AG08395 (cell line): Measurements from ENCODE around the gene MARCHF3.
"Not testable (repeated sequence)": the region's sequence is repeated elsewhere in the genome, so short reads cannot be mapped to it uniquely, and the experiment has no call there.

Experiments
- DNase-seq: peaks from one replicate; pipeline ENCODE4 v3.0.0; 2012; ENCODE audit warnings: mixed read lengths, low spot score

The MARCHF3 gene

DNA sequence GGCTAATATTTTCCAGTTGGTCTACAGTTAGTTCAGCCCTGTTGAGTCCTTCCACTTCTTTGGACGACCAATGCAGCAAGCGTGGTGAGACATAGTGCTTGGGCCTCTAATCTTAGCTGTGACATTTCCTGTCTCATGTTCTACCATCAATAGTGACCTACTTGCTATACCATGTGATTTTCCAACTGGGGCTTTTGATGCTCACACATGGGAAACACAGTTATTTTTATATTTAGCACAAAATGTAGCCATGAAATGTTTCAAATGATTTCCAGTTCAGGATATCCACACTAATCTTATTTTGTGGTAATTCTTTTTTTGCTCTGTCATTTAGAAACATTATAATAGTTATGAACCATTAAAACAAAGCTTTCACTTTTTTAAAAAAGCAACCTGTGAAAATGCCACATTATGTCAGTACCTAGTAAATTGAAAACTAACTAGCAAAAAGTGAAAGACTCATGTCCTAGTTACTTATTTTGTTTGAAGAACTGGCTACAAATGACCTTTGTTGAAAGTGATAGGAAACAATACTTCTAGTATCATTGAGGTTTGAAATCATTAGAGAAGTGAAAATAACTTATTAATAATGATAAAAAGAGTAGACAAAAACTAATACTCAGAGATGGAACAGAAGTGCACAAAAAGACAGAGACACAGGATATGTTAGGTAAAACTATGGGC, 18.3 kb downstream of the MARCHF3 start:
- no peak for DNase-seq

DNA sequence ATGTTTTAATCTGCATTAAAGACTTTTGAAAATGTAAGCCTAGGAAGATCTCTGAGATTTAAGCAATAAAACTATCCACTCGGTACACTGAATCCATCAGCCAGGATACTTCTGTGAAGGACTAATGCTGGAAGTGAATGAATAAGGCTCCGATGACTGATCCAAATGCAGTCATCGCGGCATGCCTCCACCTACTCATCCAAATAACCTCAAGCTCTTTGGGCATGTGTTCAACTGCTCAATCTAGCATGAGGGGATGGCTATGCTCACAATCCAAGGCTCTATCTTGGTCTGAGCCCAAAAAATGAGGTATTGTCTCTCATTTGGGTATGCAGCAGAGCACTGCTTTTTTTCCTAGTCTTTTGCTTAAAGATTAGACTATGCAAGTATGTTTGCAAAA, 19.2 kb downstream of the MARCHF3 start:
- peak; percentile 82 for DNase-seq

DNA sequence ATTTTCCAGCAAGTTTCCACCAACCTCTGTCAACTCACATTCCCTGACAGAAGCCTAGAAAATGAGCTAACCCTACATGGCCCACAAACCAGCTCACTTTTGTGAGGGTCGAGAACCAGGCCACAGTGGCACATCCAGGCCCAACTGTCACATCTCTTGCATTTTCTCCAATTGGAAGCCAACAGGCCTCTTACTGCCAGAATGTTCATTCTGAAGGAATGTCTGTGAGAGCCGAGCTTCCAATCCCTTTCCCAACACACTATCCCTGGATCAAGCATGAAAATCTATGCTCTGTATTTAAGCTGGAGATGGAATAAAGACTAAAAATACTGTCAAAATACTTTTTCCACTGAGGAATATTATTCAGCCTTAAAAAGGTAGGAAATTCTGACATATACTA, 20.0 kb downstream of the MARCHF3 start:
- DNase-seq: peak; percentile 29

DNA sequence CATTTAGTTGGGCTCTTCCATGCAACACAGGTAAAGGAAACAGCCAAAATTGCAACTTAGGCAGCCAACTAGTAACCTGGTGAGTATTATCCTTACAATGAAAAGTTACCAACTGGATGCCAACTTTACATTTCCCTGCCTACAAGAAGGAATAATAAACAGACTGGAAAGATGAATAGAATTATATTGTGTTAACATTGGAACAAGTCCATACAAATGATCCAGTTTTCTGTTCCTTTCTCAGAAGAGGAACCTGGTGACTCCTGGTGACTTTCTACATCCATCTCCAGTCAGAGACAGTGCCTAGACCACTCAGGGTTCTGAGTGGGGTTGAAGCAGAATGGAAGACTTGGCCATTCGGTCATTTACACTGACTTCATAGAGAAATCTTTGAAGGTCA, 20.6 kb downstream of the MARCHF3 start:
- no peak for DNase-seq

DNA sequence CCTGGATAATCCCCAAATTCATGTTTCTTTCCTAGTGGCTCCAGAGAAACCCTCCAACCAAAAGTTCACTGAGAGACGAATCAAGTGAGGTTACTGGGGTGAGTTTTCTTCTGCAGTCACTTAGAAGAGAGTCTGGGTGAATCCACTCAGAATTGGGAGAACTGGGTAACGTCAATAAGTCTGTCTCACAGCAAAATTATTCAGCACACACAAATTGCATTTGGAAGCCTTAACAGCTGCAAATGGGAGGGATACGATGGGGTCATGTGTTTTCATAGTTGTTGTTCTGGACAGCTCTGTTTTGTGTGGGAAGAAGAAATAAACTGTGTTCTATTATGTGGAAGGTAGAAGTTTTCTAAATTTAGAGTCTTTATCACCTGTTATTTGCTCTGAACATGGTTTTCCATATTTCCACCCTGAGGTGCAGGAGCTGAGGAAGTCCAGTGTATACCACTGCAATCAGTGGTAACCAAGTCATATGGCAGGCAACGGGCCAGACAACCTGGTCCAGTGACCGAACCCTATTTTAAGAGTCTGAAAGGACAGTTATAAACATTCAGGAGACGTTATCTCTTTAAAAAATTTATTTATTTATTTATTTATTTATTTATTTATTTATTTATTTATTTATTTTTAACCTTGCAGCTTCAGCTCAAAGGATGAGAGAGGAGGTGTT, 21.9 kb downstream of the MARCHF3 start:
- DNase-seq: no peak

DNA sequence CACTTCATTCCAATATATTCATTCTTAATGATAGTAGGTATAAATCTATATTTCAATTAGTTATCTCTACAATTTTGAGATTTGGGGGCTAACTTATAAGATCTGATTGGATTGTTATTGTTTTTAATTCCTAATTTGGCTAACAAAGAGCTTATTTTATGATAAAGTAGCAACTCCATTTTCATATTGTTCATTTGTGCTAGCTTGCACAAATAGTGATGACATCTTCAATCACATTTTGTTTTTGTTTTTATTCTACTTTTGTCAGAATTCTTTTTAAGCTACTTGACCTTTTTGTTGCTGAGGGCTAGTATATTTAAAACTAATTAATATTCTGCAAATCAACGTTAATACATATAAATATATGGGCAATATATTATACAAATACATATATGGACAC, 22.8 kb downstream of the MARCHF3 start:
- DNase-seq: no peak

DNA sequence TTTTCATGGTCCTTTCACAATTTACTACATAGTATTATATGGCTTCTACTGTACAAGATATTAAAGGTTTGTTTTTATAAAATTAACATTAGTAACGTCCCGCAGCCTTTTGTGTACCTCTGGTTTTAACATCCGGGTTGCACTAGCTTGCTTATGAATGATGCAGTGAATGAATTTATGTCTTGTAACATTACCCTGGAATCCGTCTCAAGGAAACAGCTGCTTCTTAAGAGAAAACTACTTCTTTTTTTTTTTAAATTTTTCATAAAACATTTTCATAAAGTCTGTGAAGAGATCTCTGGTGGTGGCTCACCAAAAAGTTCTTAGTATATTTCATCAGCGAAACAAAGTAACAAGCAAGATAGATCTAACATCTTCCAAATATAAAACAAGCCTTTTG, 23.6 kb downstream of the MARCHF3 start:
- no peak for DNase-seq

DNA sequence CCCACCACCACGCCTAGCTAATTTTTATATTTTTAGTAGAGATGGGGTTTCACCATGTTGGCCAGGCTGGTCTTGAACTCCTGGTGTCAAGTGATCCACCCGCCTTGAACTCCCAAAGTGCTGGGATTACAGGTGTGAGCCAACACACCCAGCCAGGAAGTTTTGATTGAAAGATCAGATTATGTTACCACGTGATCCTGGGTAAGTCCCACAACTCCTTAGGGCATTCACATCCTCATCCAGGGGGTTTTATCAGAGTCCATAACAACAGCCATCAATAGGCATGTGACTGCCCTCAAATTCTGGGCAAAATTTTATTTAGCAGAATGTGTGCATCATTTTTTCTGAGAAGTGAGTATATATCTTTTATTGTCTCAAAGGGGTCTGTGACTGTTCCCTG, 25.1 kb downstream of the MARCHF3 start:
- not testable (repeated sequence) for DNase-seq

DNA sequence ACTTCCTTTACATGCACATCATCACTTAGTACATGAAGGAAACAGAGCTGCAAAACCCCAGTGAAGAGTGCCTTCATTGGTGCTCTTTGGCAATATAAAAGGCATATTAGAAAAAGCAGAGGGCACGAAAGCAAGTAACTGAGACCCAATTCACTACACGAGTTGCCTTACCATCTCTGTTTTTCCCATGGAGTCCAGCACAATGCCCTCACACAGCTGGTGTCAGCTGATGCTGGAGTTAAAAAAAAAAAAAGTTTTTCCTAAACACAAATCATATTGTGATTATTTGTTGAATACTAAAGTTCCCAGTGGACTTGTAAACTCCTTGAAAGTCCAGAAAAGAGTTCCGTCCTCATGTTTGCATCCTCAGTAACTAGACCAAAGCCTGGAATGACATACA, 25.6 kb downstream of the MARCHF3 start:
- DNase-seq: no peak

DNA sequence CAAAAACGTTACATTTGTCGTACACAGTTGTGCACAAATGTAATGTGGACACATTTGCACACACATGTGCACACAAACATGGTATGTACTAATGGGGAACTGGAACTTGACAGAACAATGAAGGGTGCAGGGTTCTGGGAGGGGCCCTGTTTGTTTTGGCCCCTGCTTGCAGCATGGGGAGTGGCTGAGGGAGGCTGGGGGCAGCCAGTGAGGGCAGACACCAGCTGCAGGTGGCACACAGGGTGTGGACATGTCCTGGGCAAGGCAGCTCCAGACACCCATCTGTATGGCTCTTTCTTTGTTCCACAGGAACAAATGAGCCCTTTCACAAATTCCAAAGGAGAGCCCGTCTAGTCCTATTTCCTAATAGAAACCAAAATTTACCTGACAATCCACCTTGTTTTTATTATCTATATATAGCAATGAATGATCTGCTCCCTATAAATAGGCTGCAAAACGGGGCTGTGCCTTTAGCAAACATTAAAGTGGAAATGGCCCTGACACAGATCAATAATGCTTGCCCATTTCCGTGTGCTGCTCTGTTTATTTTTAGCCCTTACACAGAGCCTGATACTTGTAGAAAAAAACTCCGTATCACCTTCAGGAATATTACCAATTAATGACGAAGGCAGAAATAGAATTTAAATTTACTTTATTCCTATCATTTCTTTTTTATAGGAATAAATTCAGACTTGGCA, 26.4 kb downstream of the MARCHF3 start:
- DNase-seq: no peak

DNA sequence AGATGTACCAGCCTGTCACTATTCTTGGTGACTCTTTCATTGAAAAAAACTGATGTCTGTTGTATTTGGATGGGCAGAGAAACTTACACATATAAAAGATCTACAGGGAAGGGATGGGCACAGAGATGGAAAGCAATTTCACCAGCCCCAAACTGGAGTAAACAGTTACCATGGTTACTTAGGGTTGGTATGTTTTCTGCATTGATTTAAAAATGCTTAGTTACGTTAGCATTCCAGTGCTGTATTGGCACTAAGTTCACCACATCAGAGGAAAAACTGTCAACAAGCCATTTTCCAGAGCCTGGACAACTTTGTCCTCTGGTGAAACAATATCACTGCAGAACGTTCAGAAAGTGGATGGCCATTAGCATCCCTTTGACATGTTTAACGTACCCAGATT, 28.0 kb downstream of the MARCHF3 start:
- DNase-seq: peak; percentile 55

DNA sequence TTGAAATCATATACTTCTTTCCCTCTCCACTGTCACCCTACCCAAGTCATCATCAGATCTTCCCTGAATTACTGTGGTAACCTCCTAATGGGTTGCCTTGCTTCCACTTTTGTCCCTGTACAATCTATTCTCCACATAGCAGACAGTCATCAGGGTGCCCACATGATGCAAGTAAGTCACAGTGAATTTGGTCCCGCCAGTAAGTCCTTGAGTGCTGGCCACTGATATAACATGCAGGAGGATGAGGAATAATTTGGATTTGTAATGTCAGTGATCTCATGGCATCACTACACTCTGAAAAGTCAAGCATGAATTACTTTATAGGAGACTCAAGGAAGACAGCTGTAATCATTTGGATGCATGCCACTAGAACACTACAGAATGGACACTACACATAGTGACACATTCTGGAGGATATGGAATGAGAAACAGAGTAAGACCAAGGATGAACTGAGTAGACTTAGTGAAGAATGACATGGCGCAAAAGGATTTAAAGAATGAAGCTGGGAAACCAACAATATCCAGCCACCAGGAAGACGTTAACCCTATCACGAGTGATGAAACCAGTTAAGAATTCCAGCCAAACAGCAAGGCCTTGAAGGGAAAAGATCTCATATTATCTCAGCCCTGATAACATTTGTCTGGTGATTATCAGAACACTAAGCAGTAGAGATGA, 28.6 kb downstream of the MARCHF3 start:
- DNase-seq: peak; percentile 84

DNA sequence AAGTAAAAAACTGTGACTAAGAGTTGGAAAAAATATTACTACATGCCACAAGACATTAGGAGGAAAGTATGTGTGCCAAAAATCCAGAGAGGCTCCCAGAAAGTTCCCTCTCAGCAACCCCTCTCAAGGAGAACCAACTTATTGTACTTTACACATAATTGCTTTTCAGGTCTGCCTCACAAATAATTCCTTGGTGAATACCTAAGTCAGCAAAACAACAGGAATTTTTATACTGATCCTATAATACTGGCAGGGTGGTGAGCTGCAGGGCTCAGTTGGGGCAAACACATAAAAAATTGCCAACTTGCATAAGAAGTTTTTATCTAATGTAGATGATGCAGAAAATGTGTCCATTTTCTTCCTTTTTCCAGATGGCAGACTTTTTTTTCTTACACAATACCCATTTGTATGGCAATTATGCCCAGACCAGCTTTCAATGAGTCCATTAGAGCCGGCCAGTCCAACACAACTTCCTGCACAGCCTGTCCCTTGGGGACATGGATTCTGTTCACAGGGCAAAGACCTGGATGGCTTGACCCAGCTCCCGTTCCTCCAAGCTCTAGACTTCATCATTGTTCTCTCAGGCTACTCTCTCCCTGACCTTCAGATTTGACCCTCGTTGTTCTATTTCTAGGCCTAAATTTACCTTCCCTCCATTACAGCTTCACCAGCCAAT, 31.3 kb downstream of the MARCHF3 start:
- no peak for DNase-seq

DNA sequence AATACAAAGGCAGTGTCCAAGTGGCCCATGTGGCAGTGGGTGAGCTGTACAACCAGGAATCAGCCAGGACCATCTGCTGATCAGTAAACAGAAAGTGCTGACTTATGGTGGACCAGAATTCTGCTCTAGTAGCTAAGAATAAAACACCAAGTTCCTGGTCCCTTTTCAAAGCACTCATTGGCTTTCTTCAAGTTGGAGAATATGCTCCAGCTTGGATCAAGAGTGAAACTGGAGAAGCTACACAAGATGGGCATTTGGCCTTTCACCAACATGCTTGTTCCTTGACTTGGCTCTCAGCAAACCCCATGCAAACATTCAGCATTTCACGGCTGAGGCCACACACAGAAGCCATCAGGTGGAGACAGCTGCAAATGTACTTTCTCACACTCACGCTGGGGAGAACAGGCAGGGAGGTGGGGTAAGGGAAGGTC, 32.1 kb downstream of the MARCHF3 start:
- DNase-seq: no peak

DNA sequence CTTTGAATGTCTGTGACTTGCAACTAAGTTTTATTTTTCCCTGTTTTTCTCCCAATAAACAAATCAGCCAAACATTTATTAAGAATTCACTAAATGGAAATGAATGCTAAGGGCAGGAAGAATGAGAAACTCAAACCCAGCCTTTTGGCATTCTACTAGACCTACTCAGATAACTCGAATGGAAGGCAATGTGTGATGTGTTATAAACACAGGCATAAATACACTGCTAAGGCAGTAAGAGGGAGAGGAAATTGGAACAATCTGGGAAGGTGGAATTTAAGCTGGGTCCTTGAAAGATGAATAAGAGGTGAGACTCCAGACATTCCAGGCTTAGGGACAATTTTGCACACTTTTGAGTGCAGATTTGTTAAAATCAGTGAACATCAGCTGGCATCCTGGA, 34.7 kb downstream of the MARCHF3 start:
- DNase-seq: no peak

DNA sequence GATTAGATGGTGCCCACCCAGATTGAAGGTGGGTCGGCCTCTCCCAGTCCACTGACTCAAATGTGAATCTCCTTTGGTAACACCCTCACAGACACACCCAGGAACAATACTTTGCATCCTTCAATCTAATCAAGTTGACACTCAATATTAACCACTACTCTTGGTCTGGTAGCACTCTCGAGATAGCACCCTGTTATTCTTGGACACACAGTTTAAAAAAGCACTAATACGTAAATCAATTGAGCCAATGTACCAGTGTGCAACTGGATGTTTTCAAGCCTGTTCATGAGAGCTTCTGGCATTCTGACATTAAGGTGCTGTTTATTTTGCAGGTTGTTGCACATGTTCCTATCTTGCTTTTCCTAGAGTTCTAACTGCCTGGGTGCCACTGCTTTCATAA, 35.3 kb downstream of the MARCHF3 start:
- DNase-seq: no peak

DNA sequence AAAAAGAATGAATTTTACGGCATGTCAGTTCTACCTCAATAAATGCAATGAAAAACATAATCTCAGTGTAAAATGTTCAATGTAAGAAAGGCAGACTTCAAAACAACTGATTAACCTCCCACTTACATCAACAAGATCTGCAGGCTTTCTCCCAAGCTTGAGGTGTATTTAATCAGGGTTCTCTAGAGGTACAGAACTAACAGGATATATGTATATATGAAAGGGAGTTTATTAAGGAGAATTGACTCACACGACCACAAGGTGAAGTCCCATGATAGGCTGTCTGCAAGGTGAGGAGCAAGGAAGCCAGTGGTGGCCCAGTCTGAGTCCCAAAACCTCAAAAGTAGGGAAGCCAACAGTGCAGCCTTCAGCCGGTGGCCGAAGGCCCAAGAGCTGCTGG, 35.9 kb downstream of the MARCHF3 start:
- DNase-seq: no peak

DNA sequence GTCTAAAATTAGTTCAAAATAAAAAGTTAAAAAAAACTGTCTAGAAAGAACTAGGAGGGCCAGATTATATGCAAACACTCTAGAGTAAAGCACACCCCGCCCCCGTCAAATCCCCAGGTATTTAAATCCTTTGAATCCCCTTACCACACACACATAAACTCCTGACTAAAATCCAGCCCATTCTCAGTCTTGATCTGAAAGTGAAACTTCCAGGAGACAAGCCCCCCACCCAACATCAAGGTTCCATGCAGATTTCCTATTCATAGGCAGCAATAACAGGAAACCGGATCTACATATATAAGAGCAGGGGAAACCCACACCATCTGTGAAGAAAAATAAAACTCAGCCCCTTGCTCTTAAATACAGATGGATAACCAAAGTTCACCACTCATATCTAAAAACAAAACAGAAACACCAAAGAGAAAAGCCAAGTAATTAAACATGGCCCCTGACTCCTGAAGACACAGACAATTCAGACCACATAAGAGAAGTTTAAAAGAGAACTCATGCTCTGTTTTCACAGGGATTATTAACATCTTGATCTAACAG, 42.3 kb downstream of the MARCHF3 start:
- DNase-seq: no peak

DNA sequence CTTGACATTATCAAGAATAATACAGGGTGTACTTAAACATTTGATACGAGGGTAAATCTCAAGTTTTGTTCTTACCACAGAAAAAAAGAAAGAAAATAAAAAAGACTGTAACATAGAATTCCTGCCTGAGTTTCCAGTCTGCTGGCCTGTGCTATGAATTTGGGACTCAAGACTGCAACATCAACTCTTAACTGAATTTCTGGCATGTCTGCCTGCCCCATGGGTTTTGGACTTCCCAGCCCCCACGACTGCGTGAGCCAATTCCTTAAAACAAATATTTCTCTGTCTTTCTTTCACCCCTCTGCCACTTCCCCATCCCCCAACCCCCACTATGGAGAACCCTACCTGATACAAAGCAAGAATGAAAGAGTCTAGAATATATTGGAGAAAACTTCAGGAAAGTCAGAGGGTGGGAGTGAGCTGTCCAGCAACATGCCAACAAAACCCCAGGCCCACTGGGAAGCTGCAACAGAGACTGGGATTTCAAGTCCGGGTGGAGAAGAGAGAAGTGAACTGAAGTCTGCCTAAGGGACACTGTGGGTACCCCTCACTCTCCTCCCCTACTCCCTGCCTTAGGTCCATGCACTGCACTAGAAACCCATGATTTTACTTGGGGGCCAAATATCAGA, 43.0 kb downstream of the MARCHF3 start:
- no peak for DNase-seq

DNA sequence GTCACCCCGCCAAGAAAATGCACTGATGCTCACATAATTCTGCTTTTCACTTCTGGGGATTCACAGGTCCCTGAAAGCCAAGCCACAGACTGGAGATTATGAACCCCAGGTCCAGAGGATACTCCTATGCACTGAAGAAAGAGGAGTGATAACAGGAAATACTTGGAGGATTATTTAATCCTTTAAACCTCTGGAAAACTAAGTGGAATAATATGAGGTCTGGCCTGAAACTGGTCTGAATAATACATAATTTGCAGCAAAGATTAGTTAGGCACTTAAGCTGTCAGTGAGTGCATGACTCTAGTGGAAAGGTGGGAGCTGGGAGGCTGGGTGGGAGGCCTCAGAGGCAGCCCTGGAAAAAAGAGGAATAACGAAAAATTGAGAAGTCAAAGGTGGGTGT, 45.7 kb downstream of the MARCHF3 start:
- peak; percentile 30 for DNase-seq

DNA sequence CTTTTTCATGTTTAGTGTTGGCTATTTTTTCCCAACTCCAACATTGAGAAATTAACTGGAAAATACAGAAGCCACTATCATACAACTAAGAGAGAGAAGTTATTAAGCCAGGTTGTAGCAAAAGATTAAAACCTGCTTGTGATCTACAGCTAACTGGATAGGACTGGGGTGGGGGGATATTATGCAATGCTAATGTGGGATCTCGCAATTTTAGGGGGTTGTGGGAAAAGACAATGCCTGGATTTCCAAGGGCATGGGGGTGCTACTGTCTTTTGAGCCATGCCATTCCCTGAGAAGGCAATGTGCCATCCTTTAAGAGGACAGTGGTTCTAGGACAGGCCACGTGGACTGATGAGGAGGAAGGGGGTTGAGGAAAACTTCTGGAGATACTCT, 46.5 kb downstream of the MARCHF3 start:
- DNase-seq: no peak
